ENCODE measurements around the gene JUNB.
"Not testable (repeated sequence)": the region's sequence is repeated elsewhere in the genome, so short reads cannot be mapped to it uniquely, and the experiment has no call there.

Gene JUNB

DNA sequence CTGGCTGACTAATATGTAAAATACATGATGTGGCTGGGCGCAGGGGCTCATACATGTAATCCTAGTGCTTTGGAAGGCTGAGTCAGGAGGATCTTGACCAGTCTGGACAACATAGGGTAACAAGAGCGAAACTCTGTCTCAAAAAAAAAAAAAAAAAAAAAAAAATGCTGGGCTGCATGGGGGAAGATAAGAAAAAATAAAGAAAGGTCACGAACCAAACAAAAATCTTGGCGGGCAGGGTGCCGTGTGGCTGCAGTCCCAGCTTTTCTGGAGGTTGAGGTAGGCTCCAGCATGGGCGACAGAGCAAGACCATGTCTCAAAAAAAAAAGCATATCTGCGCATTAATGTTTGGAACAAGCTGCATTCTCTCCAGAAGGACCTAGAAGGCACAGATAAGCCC lies 23.8 kb downstream of the JUNB start:
- DNase-seq = no peak

DNA sequence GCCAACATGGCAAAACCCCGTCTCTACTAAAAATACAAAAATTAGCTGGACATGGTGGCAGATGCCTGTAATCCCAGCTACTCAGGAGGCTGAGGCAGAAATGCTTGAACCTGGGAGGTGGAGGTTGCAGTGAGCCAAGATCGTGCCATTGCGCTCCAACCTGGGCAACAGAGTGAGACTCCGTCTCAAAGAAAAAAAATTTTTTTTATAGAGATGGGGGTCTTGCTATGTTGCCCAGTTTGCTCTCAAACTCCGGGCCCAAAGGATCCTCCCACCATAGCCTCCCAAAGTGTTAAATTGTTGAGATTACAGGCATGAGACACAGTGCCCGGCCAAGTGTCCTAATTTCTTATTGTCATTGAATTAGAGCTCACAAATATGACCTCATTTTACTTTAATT lies 25.9 kb downstream of the JUNB start:
- DNase-seq = not testable (repeated sequence)

DNA sequence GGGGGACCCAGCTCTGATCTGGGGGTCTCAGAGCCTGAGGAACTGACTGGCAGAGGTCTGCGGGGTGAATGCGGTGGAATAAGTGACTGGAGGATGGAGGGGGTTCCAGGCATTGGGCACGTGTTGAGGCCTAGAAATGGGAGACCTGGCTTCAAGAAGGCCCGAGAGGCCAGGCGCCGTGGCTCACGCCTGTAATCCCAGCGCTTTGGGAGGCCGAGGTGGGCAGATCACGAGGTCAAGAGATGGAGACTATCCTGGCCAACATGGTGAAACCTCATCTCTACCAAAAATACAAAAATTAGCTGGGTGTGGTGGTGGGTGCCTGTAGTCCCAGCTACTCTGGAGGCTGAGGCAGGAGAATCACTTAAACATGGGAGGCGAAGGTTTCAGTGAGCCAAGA lies 26.5 kb downstream of the JUNB start:
- not testable (repeated sequence) for DNase-seq

DNA sequence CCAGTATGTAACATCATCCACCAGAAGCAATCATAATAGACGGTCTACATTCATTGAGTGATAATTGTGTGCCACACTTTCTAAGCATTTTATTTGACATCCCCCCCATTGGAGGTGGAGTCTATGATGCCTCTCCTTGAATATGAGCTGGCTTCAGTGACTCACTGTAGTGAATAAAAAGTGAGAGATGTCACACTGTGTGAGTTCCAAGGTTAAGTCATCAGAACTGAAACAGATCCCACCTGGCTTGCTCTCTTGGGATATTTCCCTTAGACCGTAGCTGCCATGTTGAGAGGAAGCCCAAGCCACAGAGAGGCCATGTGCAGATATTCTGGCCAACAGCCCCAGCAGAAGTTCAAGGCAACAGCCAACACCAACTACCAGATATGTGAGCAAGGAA lies 30.5 kb downstream of the JUNB start:
- no peak for DNase-seq

DNA sequence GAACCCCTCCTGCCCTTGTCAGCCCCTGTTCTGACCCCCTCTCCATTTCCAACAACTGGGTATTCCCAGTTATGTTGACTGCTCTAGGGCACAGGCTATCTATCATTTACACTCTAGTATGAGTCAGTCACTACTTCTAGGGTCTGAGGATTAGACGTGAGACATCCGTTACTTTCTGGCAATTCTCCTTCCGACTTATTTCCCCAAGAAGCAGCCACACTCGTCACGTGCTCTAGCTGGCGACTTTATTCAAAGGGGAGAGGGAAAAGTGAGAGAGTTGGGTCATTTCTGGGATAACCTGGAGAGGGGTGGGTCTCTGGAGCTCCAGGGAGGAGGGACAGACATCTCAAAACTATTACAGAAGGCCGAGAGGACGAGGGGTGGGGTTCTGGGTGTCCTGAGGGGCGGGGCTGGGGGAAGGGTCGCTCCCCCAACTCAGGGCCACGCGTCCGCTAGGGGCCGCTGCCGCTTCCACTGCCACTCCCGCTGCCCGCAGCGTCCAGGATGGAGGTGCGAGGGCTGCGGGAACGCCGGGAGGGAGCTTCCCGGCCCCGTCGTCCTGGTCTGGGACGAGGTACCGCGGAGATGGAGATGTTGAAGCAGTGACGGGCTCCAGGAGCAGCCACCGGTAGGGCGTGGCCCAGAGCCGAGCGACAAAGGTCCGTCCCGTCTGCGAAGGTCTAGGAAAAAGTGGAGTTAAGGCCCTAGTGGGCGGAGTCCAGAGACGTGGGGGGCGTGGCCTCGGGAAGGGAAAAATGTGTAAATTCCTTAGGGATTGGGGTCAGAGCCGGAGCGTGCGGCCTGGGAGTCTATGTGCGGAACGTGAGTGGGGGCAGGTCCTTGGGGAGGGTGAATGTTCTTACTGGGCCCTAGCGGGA lies 34.2 kb downstream of the JUNB start:
- no peak for DNase-seq

DNA sequence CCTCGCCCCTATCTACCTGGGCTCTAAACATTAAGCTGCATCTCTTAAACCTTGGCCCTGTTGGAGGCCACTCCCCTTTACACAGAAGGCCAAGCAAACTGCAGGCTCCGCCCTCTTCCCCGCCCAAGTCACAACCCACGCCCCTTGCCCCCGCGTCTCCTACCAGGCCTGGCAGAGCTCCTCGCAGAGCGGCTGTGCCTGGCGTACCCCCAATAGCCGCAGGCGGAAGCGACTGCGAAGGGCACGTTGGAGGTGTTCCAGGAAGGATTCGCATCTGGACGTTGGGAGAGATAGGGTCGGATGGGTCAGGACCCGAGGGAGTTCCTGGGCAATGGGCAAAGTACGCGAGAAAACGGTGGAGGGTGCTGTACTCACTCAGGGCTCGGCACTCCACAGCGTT lies 37.2 kb downstream of the JUNB start:
- DNase-seq = no peak

DNA sequence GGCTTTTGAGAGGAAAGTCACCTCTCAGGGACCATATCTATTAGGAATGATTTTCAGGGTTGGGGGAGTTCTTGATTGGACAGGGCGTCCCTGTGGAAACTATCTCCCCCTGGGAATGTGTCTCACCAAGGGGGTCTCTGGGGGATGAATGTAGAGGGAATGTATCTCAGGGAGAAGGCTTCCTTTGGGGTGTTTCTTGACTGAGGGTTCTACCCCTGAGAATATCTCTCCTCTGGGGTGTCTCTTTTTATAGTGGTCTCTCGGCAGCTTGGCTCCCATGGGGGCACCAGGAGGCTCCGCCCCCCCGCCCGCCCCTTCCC lies 42.1 kb downstream of the JUNB start:
- no peak for DNase-seq

DNA sequence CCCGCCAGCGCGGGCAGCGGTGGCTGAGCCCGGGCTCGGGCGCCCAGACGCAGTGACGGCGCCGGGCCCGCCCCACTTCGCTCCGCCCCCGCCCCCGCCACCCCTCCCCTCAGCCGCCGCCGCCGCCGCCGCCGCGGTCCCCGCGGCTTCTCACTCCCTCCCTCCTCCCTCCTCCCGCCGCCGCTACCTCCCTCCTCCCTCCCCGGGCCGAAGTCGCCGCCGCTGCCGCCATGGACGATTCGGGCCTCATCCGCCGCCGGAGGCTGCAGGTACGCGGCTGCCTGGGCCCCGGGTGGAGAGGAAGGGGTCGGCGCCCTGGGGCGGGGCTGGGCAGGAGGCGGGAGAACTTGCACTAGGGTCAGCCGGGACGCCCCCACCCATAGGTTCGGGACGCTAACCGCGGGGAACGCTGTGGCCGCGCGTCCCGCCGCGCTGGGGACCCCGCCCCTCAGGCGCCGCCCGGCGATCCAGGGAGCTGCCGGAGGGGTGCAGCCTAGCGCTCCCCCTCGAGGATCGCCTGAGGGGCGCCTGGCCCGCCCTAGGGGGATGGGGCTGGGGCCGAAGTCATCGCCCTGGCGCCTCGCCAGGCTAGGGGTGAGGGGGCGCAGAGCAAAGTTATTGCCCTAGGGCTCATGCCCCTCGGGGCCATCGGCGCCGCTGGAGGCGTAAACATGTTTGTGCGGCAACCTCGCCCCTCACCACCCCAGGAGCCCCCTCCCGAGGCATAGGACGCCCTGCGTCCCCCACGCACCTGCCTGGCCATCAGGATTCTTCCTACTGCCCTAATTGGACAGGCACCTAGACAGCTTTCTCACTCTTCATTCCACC lies 42.7 kb downstream of the JUNB start:
- peak; percentile 59 for DNase-seq

DNA sequence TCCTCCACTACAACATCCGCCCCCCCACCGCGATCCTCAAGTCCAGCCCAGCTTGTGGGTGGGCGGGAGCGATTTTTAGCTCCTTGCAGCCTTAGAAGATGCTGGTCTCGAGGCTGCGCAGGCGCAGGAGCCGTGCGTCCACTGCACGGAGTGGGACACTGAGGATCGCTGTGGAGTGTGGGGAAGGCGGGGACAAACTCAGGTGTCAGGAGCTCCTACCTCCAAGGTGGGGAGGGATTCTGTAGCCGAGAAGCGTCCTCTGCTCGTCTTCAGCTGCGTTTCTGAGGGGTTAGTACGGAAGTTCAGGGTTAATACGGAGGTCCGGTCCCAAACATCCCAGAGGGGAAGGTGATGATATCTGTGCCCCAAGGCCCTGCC lies 43.3 kb downstream of the JUNB start, which contains the start of gene RTBDN:
Gene RTBDN, minus strand, starts transcription at position 14 of the 378 bp plus-strand sequence. CDS start 4,600 bp downstream, outside the sequence.
- no peak for DNase-seq

DNA sequence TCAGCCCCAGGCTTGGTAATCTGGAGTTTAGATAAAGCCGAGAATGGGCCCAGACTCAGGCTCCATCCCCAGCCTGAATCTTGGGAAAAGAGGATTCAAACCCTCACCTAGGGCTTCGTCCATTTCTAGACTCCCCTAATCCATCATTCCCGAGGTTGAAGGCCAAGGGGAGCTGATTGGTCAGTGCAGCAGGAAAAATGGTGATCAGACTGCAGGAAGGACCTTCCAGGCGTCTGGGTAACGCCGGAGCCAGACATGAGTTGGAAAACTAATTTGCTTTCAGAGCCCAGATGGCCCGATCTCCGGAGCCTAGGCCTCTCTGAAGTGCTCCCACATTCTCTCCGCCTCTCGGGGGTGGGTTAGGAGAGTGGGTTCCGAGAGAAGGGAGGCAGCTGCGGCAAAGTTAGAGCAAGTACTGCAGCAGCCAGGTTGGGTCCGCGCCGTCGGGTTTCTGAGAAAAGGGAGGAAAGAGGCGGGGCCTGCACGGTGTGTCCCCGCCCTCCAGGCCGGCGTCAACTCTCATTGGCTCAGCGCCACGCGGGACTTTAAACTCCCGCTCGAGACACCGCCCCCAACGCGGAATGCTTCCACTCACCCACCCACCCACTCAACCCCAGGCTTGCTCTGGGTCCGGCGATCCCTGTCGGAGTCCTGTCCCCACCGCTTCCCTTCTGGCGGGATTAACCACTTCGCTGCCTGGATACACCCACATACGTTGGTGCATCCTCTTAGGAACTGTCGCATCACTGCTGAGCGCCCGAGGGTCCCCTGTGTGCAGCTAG lies 43.9 kb downstream of the JUNB start:
- DNase-seq = no peak

DNA sequence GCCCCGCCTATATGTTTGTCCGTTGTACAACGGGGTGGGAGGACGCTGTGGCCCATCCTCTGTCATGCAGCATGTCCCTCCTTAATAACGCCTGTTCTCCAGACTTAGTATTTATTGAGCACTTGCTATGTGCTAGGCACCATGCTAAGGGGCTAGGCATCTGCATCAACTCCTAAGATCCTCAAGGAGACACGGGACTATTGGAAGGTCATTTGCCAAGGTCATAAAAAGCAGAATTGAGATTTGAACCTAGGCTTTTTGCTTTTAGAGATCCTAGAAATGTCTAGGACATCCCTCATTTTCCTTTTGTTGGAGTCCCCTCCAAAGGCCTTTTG lies 45.2 kb downstream of the JUNB start:
- no peak for DNase-seq

DNA sequence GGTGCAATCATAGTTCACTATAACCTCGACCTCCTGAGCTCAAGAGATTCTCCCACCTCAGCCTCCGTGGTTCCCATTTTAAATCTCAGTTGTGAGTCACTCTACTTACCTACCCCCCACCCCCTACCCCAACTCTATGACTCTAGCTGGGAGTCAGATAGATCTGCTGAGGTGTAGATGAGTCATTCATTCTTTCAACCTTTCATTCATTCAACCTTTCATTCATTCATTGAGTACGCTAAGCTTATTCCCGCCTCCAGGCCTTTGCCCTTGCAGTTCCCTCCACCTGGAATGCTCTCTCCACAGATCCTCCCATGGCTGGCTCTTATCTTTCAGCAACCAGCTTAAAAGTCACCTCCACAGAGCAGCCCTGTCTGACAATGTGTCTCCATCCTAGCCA lies 45.9 kb downstream of the JUNB start:
- DNase-seq = no peak

DNA sequence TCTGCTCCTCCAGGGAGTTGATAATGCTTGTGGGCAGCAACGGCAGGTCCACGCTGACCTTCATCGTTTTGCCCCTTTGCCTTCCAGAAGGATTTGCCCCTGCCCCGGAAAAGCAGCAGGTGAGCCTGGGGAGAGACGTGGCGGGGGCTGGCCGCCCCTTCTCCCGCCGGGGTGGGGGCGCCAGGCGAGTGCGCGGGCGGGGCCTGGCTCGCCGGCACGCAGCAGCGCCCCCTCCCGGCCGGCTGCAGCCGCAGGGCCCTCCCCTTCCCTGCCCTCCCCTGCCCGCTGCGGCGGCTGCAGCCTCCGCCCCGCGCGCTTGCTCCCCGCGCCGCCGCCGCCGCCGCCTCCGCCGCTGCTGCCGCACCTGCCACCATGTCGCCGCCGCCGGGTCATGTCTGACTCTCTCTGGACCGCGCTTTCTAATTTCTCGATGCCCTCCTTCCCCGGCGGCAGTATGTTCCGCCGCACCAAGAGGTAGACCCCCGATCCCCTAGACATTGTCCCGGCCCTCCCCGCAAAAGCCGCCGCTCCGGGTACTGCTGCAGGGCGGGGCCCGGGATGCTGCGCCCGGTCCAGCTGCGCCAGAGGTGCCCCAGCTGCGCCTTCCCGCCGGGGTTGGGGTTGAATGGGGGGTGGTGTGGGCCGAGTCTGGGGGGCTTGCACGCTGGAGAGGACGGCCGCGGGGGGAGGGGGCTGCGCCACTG lies 47.0 kb downstream of the JUNB start, which contains the start of gene MAST1:
Gene MAST1, plus strand, starts transcription at position 334 of the 704 bp plus-strand sequence. Its CDS starts 58 bp downstream, at position 392.
- DNase-seq = peak; percentile 52

DNA sequence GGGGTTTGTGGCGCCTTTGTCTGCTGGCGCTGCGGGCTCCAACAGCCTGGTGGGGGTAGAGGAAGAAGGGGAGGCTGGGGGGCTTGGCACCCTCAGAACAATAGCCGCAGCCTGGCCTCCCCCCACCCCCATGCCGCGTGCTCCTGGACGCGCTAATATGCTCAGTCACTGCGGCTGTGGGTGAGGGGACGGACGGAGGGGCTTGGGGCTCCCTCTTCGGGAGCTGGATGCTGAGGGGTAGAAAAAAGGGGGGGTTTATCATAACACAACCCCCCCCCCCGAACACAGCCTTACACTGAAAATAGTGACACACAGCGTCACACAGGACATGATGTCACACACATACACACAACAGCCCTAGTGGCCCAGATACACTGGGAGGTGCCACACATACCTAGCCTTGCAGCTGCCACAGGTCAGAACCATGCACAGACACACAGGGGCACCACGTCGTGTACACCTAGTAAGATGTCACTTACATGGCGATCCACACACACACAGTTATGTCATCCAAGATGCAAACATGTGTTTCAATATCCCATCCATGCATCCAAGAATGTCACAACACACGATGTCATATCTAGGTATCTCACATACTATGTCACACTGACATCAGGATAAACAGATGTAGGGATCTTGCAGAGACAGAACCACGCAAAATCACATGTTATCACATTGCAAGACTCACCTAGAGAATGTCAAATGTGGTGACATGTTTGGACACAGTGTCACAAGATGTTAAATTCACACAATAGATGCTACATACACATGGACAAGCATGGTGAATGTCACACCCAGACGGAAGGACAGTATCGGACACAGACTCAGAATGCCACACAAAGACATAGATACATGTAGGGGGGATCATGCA lies 47.8 kb downstream of the JUNB start:
- no peak for DNase-seq

DNA sequence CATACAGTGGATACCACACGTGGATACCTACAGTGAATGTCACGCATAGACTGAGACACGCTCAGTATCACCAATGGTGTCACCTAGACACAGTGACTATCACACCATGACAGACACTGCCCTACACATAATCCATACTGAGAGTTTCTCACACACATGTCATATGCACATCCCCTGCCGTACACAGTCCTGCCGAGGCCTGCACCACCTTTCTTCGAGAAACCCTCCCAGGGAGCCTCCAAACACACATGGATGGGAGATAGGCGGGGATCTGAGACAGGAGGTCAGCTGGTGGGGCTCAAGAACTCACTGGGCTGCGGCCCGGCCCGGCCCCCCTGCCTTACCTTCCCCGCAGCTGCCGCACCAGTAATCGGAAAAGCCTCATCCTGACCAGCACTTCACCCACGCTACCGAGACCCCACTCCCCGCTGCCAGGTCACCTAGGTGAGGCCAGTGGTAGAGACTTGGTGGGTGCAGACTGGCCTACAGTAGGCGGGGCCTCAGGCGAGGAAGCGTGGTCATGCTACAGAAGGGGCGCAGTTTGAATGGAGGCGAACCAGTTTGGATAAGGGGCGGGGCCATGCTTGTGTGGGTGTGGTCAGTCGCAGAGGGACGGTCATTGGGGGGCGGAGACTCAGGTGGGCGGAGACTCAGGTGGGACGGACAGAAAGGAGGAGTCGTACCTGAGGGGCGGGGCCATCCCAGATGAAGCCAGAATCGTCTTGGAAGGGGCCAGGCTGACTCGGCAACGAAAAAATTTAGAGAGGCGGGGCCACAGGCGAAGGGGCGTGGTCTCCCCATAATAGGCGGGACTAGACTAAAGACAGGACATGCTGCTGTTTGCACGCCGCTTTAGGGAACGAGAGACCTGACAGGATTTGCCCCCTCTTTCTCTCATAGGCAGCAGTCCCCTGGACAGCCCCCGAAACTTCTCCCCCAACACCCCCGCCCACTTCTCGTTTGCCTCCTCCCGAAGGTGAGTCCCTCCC lies 49.1 kb downstream of the JUNB start:
- peak; percentile 39 for DNase-seq

DNA sequence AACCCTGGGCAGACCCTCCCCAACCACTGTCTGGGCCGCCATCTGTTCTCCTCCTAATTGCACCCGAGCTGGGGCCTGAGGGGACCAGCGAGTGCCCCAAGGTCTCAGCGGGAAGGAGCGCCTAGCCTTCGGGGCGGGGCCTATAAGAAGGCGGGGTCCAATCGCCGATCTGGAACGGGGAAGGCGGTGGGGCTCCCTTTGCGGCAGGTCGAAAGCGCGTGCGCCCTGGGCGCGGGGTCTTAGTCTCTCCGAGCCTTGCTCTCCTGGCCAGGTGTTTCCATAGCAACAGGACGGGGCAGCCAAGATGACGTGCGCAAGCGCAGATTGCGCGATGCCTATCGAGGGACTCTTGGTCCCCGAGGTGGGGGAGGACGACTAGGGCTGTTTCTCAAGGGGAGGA lies 49.8 kb downstream of the JUNB start:
- no peak for DNase-seq

DNA sequence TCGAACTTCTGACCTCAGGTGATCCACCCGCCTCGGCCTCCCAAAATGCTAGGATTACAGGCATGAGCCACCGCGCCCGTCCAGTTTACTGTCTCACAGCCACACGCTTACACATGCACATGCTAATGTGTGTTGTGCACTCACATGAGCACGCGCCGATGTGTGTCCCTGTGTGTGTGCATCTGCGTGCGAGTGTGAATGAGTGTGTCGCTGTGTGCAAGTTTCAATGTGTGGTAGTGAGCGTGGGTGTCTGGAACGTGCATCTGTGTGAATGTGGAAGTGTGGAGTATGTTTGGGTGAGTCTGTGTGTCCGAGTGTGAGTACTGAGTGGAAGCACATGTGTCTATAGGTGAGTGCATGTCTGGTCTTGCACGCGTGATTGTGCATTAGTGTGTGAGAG lies 51.2 kb downstream of the JUNB start:
- DNase-seq = no peak
